Measurements from ENCODE around the gene PPM1N. TPM values are rescaled to one million over a fixed set of nuclear protein-coding genes. Genes with fewer than 3 reads are reported as not detected.

The PPM1N gene
- total and polyA plus RNA-seq, 2 of the 13 experiments (the other 11 are each of a cell fraction or from before 2014, with no cell fraction given), result 0.31 to 1.8 TPM

GRCh38 chr19:45451850-45452387 is 46.3 kb upstream of the PPM1N start (continued):
- no peak for TF ChIP-seq ZNF274 (CRISPR knock-in tag; IDR thresholded peaks at IDR 0.05)

- H3K4me3 ChIP-seq (replicated peaks in 1 of 3; ENCODE audit: insufficient read depth in 1 of 3, low read depth in 2 of 3, low read length in 3 of 3), result peak overlapping the region in 2 of 3 experiments; percentile 45 to 71; a peak in 4 of 6 replicates
- H3K9me3 ChIP-seq (ENCODE audit: low read length), result no peaks in the 10 kb centered on the region
- in situ Hi-C loops (cut with HindIII; ENCODE audit: extremely low pct_ligation_motif_present, low pct_unique_long_range_greater_than_20kb), result no loop called here
- TF ChIP-seq TFDP1 (CRISPR knock-in tag; IDR thresholded peaks at IDR 0.05; ENCODE audit: borderline replicate concordance) (no peak), SRSF9 (IDR thresholded peaks at IDR 0.05; ENCODE audit: borderline replicate concordance, insufficient read depth, low read depth, low read length, poor library complexity, severe bottlenecking) (no peak), FOXO1 (CRISPR knock-in tag; IDR thresholded peaks at IDR 0.05) (peak; percentile 48; the same call in 1 of the 2 replicates), RNF219 (CRISPR knock-in tag; IDR thresholded peaks at IDR 0.05) (0 out of 2 replicates have a peak, but pooled peaks have one; percentile 50), MXD4 (CRISPR knock-in tag; IDR thresholded peaks at IDR 0.05) (peak; percentile 88), ZNF296 (CRISPR knock-in tag; conservative IDR thresholded peaks at IDR 0.05) (no peak), ARNTL (CRISPR knock-in tag; IDR thresholded peaks at IDR 0.05) (peak; percentile 91), HES4 (CRISPR knock-in tag; IDR thresholded peaks at IDR 0.05; ENCODE audit: borderline replicate concordance) (no peak), ZNF503 (CRISPR knock-in tag; IDR thresholded peaks at IDR 0.05) (peak; percentile 74; the same call in 1 of the 2 replicates), ZNF674 (CRISPR knock-in tag; IDR thresholded peaks at IDR 0.05; ENCODE audit: low read depth) (no peak), FOSL2 (CRISPR knock-in tag; IDR thresholded peaks at IDR 0.05) (peak; percentile 99), ZNF572 (CRISPR knock-in tag; IDR thresholded peaks at IDR 0.05) (0 out of 2 replicates have a peak, but pooled peaks have one; percentile 52), KAT8 (CRISPR knock-in tag; IDR thresholded peaks at IDR 0.05) (peak; percentile 66; the same call in 1 of the 2 replicates), PAWR (CRISPR knock-in tag; IDR thresholded peaks at IDR 0.05; ENCODE audit: borderline replicate concordance) (no peak), ZNF207 (IDR thresholded peaks at IDR 0.05; ENCODE audit: borderline replicate concordance) (no peak)
Measured at GRCh38 chr19:45455707-45456499, 42.3 kb upstream of the PPM1N start.

More at GRCh38 chr19:45455707-45456499, 42.3 kb upstream of the PPM1N start:
- ATAC-seq (peak; percentile 89), DNase-seq (ENCODE audit: low spot score) (peak; percentile 89), FAIRE-seq (peak; percentile 76)
- peak overlapping the region; percentile 83 for H3K4me2 ChIP-seq (ENCODE audit: low read depth, low read length)
- ChIA-PET CTCF (ENCODE audit: low intra/inter-chr PET ratio, low total read pairs) (interaction anchor here (1.9 kb wide), 1 partner anchor 16 kb away, joined by 5 read pairs; no protein-coding TSS in a partner anchor), POLR2A (interaction anchor here (0.7 to 2.0 kb wide), 6 partner anchors 10 to 23 kb away, joined by 3 to 22 read pairs (median 6); partner anchors contain the start of gene FOSB)
- peak overlapping the region; percentile 42 for H3K27ac ChIP-seq (ENCODE audit: extremely low read length, insufficient read depth, low read length)
- intact Hi-C loops (cut with micrococcal nuclease; ENCODE audit: unreplicated experiment), result no loop called here
- H3K79me2 ChIP-seq (ENCODE audit: insufficient read depth, low read length), result no peaks in the 10 kb centered on the region
- peaks cover 0 to 16% of the 10 kb centered on the region in 2 experiments; a peak in 4 of 5 replicates for H3K27me3 ChIP-seq (ENCODE audit: control insufficient read depth in 1 of 2, insufficient read depth in 2 of 2, low read length in 2 of 2)
- no TSS peak for BruUV-seq (replicated peaks)
- 9% methylated on average over 16 of the region's 27 CpGs for WGBS (ENCODE audit: low lambda C conversion rate)
- H2AFZ ChIP-seq (ENCODE audit: low read length), result no peak overlapping the region
- H3K4me1 ChIP-seq (ENCODE audit: insufficient read depth, low read length), result peaks cover 77% of the 10 kb centered on the region
- peak overlapping the region; percentile 73 for H3K9ac ChIP-seq (ENCODE audit: insufficient read depth, low read depth, low read length)
- H4K20me1 ChIP-seq (ENCODE audit: insufficient read depth, low read length), result no peaks in the 10 kb centered on the region
- no peaks in the 10 kb centered on the region for H3K36me3 ChIP-seq (replicated peaks in 1 of 2; ENCODE audit: control insufficient read depth in 1 of 2, insufficient read depth in 2 of 2, low read length in 2 of 2)
